HTERT RPE-1 (cell line): ENCODE data around the gene RNF168.

Experiments used
- in situ Hi-C: fragments of 300-500 bp; cut with MboI; formaldehyde crosslinking; loops from 4 replicates; pipeline ENCODE4 v1.14.3; 2020; ENCODE audit warnings: low sequenced_read_pairs

The RNF168 gene

DNA sequence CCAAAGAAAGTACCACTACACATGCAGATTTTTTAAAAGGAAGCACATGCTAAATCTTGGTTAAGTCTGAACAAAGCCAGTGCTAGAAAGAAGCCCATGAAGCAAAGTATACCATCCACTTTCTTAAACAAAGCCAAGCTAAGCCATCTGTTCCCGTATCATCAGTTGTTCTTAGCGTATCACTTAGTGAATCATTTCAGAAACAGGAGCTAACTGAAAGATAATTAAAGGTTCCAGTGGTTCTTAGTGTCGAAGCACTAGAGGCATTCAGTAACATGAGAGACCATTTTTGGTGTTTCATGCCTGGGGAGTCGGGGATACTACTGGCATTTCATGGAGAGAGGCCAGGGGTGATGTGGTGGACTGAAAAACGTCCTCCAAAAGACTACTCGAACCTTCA is 84.2 kb downstream of the RNF168 start:
- in situ Hi-C loops, result no loop called here
